Myocyte (in vitro differentiated cells): ENCODE measurements around the gene SENP6. TPM values are rescaled to one million over a fixed set of nuclear protein-coding genes. Genes with fewer than 3 reads are reported as not detected.
A peak's percentile ranks its signal among the peaks of the same experiment; 100 is the strongest.

ENCODE experiments used
- DNase-seq: peaks from one replicate; pipeline ENCODE4 v3.0.0-alpha.2; 2012; ENCODE audit warnings: low read depth
- total RNA-seq: library from RNA; depleted of rRNA; stranded (reverse); fragments of >200 nt; gene quantifications from 2 replicates; pipeline ENCODE4 v1.2.3, GENCODE V29; 2014

The SENP6 gene
- total RNA-seq, 1 donor from 2014 or later, result 72.6 TPM

DNA sequence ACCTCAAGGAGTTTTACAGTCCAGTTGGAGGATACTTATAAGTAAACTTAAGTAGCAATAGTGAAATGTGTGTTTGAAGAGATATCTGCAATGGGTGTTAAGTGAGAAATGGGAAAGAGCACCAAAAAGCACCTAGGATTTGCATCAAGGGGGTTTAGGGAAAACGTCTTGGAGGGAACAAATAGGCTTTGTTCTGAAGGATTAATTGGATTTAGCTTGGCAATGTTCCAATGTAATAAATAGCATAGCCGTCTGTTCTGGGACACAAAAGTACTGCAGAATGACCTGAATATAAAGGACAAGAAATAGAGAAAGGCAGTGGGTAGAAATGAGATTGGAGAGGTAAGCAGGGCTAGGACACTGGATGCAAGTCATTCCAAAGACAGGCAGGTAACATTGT is 144.5 kb downstream of the SENP6 start:
- no peak for DNase-seq

DNA sequence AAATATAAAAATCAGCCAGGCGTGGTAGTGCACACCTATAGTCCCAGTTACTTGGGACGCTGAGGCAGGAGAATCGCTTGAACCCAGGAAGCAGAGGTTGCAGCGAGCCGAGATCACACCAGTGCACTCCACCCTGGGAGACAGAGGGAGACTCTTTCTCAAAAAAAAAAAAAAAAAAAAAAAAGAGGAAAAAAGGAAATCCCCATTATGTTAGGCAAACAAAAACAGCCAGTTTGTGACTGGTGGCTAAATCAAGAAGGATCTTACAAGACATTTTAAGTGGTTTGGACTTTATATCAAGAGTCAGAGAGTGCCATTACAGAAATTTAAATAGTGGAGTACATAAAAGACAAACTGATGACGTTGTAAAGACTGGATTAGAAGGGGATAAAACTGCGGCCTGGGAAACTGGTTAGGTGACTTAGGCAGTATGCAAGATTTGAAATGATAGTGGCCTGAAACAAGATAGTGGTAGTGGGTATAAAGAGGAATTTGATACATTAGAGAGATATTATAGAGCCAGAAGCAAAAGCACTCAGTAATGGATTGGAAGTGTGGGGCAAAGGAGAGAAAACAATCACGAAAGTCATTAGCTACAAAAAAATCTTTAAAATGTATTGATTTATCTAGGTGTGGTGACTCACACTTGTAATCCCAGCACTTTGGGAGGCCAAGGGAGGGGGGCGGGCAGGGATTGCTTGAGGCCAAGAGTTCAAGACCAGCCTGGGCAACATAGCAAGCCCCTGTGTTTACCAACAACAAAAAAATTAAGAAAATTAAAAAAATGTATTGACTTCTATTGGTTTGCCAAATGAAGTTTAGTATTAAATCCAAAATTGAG is 145.7 kb downstream of the SENP6 start:
- no peak for DNase-seq

DNA sequence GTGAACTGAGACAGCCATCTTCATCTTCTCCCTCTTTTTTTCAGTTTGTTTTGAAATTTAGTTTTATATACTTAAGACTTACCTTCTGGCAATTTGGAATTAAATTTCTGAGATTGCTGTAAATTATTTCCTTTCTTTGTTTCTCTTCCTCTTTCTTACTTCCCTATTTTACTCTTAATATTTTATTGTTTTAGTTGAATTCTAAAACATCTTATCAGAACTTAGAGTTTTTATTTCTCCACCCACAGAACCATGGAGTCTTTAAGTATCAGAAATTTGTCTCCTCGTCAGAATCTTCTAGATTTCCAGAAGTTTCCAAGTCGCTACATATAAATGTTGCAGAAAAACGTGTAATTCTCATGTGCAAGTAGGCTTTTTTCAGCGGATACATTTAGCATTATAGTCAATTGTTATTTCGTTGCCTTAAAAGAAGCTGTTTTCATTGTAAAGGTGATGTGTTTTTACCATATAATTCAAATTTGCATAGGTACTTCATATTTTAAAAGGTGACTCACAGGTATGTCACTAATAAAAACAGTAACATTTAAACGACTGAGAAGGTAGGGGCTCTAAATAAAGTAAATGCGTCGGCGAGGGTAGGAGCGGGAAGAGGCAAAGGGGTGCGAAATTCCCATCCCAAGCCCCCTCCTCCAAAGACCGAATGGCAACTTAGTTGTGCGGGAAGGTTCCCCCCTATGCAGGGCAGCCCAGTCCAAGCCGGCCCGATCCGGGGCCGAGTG is 146.5 kb downstream of the SENP6 start:
- DNase-seq, result no peak

DNA sequence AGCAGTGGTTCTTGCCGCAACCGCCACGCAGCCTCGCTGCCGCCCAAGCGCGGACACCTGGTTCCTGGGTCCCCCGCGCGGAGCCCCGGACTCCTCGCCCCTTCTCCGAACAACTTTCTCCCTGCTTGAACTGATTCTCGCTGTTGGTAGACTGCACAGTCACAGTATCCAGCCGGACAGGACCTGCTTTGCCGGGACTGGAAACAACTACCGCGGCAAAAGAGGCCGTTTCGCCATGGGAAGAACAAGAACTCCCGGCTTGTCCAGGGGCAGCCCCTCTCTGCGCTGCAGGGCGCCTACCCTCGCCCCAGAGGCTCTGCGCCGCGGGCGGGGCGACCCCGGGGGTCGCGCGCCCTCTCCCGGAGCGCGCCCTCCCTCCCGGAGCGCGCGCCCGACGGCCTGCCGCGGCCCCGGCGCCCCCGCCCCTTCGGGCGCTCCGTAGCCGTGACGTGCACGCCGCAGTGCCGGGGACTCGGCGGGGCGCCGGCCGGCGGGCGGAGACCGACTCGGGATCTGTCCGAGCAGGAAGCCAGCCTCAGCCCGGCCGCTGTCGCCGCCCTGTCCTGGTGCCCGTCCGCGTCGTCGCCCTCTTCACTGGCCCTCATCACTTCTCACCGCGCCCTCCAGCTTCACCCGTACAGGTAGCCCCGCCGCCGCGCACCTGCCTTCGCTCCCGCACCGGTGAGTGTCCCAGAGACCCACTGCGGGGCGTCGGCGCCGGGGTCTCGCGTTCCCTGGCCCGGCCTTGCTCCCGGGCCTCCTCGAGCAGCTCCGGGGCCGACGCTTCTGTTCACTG is 147.3 kb downstream of the SENP6 start, which contains the start of gene MYO6:
TSS of gene MYO6 (plus strand) at position 497 of the 796 bp plus-strand sequence. CDS start 68,309 bp downstream, outside the sequence.
- DNase-seq, result peak; percentile 75

DNA sequence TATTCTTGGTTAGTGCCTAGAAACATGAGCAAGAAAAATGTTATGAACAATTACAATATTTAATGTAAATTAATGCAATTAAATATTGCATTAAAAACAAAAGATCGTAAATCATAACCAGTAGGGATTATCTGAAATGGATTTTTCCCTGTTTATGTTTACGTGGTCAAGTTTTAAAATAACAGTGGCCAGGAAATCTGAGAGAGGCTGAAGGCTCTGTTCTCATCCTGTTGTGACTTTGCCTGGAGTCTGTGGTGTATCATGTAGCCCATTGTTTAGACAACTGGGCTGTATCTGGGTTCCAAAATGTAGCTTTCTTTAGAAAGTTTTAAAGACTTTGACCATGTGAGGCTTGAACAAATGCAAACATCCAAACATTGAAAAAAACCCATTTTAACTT is 149.8 kb downstream of the SENP6 start:
- peak; percentile 59 for DNase-seq

DNA sequence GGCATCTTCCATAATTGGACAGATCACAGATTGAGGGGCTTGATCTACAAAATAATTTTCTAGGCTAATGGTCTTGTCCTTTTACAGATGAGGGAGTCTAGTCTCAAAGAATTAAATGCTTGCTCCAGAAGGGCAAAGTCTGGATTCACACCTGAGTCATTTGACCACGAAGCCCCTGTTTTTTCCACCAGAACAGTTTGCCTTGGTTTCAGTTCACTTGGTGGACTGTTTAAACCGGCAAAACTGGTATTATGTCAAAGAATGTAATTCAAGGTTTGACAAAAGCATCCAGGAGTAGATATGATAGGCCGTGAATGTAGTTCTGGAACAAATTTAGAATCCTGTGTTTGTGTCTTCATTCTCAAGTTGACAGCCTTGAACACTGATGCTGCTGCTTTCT is 150.7 kb downstream of the SENP6 start:
- DNase-seq, result no peak

DNA sequence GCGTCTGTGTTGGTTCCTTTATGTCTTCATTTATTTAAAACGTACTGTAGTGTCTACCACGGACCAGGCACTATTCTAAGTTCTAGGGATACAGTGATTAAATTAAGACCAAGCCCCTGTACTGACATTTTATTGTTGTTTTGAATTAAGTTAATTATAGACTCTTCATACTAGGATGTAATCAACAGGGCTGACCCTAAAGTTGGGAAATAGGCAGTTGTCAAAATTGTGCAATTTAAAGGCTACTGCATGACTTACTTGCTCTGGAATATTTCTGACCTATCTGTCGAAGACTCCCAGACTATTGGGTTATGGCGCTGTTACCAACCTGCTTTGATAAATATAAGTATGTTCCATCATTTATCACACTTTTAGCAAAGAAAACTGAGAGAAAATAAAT is 154.0 kb downstream of the SENP6 start:
- no peak for DNase-seq

DNA sequence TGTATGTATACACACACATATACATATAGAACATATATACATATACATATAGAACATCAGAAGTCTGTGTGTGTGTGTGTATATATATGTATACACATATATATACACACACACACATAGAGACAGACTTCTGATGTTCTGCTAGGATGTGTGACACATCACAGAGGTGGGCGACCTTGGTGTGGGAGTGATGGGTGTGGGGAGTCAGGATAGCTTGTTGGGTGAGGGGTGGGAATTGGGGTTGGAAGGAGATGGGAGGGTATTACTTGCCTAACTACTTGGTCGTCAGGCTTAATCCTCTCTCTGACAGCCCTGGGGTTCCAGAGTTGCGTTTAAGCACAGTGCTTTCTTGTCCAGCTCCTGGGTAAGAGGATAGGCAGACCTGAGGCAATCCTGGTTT is 155.6 kb downstream of the SENP6 start:
- DNase-seq, result no peak

DNA sequence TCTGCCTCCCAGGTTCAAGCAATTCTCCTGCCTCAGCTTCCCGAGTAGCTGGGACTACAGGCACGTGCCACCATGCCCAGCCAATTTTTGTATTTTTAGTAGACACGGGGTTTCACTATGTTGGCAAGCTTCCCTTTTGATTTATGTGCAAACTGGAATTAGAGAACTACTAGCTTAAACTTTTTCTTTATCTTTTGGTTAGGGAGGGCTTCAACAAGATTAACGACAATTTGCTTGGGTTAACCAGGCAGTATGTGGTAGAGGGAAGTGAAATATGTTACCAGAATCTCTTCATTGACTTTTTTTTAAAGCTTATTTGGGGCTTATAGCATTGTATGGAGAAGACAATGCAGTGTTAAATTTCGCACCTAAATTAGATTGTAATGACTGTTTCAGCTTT is 156.4 kb downstream of the SENP6 start:
- DNase-seq, result no peak

DNA sequence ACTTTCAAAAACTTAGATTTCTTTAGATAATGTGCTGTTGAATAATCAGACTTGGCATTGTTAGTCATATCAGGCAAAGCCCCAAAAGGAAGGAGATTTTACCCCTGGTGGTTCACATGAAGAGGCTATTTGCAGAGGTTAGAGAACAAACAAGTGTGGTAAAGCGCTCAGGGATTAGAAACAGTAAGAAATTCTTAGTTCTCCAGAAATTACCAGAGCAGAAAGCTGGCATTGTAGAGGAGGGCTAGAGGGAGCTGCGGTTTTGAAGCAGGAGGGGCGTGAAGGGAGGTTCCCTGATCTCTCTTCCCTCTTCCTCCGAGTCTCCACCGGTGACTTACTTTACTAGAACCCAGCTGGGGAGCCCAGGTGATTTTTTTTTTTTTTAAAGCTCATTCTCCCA is 157.5 kb downstream of the SENP6 start:
- no peak for DNase-seq

DNA sequence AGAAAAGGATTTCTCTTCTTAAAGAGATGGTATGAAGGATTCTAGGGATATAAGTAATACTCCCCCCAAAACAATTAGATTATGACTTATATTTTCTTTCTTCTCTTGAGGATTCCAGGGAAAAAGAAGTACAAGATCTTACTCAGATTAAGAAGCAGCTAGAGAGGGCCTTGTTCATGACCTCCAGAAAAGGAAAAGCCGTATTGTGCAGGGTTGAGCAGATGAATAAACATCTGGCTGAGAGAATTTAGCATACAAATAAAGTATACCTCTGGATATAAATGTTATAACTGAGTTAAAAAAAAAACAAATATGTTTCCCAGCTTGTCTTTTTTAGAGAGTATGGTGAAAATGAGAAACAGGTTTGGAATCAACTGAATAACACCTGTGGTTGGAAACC is 158.6 kb downstream of the SENP6 start:
- DNase-seq, result no peak

DNA sequence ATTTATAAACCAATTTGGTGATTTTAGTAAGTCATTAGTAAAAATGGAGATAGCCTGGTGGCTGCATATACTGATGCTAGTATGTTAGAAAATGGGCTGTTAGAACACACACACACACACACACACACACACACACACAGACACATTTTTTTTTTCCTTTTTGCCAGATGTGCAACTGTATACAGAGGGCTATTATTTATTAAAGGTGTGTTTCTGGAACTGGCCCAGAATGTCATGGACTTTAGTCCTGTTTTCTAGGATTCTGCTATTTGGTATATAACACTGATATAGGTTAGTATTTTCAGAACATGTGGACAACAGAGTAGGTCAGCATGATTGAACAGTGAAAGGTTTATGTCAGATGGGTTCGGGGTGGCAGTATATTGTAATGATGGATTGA is 159.8 kb downstream of the SENP6 start:
- no peak for DNase-seq

DNA sequence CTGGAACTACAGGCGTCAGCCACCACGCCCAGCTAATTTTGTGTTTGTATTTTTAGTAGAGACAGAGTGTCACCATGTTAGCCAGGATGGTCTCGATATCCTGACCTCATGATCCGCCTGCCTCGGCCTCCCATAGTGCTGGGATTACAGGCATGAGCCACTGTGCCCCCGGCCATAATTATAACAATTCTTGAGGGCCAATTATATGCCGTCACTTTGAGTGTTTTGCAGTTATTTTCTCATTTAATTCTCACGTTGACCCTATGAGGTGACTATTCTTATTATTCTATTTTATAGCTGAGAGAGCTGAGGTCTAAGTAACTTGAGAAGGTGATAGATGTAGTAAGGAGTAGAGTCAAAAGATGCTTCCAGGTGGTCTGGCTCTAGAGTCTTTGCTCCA is 160.4 kb downstream of the SENP6 start:
- DNase-seq, result no peak

DNA sequence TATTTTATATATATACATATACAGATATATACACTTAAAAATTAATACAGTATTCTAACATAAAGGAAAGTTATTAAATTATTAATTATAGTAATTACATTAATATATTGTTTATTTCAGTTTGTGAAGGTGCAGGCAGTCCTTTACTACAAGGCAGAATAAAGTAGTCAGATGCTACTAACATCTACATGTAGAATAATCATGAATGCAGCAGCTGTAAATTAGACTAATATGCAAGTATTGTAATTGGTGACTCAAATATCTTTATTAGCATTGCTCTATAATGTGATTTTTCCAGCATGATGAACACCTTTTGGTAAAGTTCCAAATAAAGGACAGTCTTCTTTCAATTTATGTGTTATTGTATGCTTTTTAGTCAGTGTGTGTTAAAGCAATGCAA is 164.7 kb downstream of the SENP6 start:
- DNase-seq, result no peak

Other genes starting within 250 kb of the SENP6 start
- 41.5 and 46.7 TPM in 2 replicates for gene FILIP1, start 108.1 kb upstream of the SENP6 start, total RNA-seq
- gene MYO6, start 147.4 kb downstream of the SENP6 start, total RNA-seq, result 5.8 and 9.5 TPM in 2 replicates